Measurements from ENCODE around the gene GABRR1.

- TF ChIP-seq CTCF (IDR thresholded peaks at IDR 0.05; ENCODE audit: insufficient read depth, low read depth, low read length) (no peak), EZH2 (IDR thresholded peaks at IDR 0.05; ENCODE audit: insufficient read depth, low read length) (no peak)
These were observed 20.0 kb upstream of the GABRR1 start for GRCh38 chr6:89237158-89237557.

Measured in astrocyte (in vitro differentiated cells and primary cell).